Fibroblast of lung (primary cell): ENCODE measurements around the gene SNRPA. TPM values are rescaled to one million over a fixed set of nuclear protein-coding genes. Genes with fewer than 3 reads are reported as not detected.

Experiments used
- DNase-seq, 2 donors: peaks; one replicate each; pipeline versions ENCODE4 v3.0.0 to v3.0.0-alpha.2; 2010; ENCODE audit warnings: low read depth in 2 of 2
- H2AFZ ChIP-seq: 2 replicates; pipeline ENCODE4 v1.5.1; 2012; ENCODE audit warnings: low read length, control low read depth, inconsistent platforms
- H3K27ac ChIP-seq: 2 replicates; pipeline ENCODE4 v1.5.1; 2011; ENCODE audit warnings: low read length, control low read depth; ENCODE audit not compliant: insufficient read depth
- H3K27me3 ChIP-seq: 2 replicates; pipeline ENCODE4 v1.5.1; 2011; ENCODE audit warnings: mild to moderate bottlenecking, low read length; ENCODE audit not compliant: control insufficient read depth, insufficient read depth
- H3K36me3 ChIP-seq: 2 replicates; pipeline ENCODE4 v1.5.1; 2011; ENCODE audit warnings: low read length; ENCODE audit not compliant: control insufficient read depth, insufficient read depth
- H3K4me1 ChIP-seq: 2 replicates; pipeline ENCODE4 v1.5.1; 2011; ENCODE audit warnings: low read length; ENCODE audit not compliant: control insufficient read depth, insufficient read depth; ENCODE audit errors: extremely low read depth
- H3K4me2 ChIP-seq: 2 replicates; pipeline ENCODE4 v1.5.1; 2011; ENCODE audit warnings: low read length, control low read depth; ENCODE audit not compliant: insufficient read depth; ENCODE audit errors: extremely low read depth
- H3K4me3 ChIP-seq, 4 experiments: fragments of 200-600 bp in 1 of 4; sonication (generic) in 1 of 4; replicated peaks in 1 of 4; 2 replicates each; pipeline ENCODE4 v1.5.1; 2011 to 2016; ENCODE audit warnings: low read length in 4 of 4, low read depth in 3 of 4, mild to moderate bottlenecking in 3 of 4, control low read depth in 2 of 4, inconsistent platforms in 1 of 4, mixed read lengths in 1 of 4; ENCODE audit not compliant: insufficient read depth in 1 of 4; ENCODE audit errors: control extremely low read depth in 1 of 4
- H3K79me2 ChIP-seq: 2 replicates; pipeline ENCODE4 v1.5.1; 2012; ENCODE audit warnings: mild to moderate bottlenecking, low read length, inconsistent platforms; ENCODE audit not compliant: control insufficient read depth, insufficient read depth
- H3K9ac ChIP-seq: 2 replicates; pipeline ENCODE4 v1.5.1; 2011; ENCODE audit warnings: mild to moderate bottlenecking, low read length, control low read depth; ENCODE audit not compliant: insufficient read depth
- H3K9me3 ChIP-seq: 2 replicates; pipeline ENCODE4 v1.5.1; 2012; ENCODE audit warnings: low read depth, low read length; ENCODE audit not compliant: control insufficient read depth, insufficient read depth
- H4K20me1 ChIP-seq: 2 replicates; pipeline ENCODE4 v1.5.1; 2011; ENCODE audit warnings: low read length; ENCODE audit not compliant: control insufficient read depth, insufficient read depth; ENCODE audit errors: extremely low read depth
- EZH2 ChIP-seq: IDR thresholded peaks from 2 replicates; pipeline ENCODE4 v1.5.1; 2012; ENCODE audit warnings: low read length, control low read depth, mild to moderate bottlenecking; ENCODE audit errors: missing control alignments
- polyA plus RNA-seq, 2 donors: library from polyadenylated mRNA; depleted of rRNA in 1 of 2; stranded (reverse) in 1 of 2; unstranded in 1 of 2; fragments of >200 nt; gene quantifications; 2 replicates each; pipeline ENCODE4 v1.2.1, GENCODE V29; 2011 to 2012; ENCODE audit warnings: missing spikeins in 1 of 2
- total RNA-seq: library from RNA; depleted of rRNA; stranded (reverse); fragments of >200 nt; gene quantifications from 2 replicates; pipeline ENCODE4 v1.2.1, GENCODE V29; 2014
- TF ChIP-seq, protein P1 (sequence below), 2 donors: IDR thresholded peaks in 1 of 2; conservative IDR thresholded peaks in 1 of 2; 1 replicate in 1 of 2; 2 replicates in 1 of 2; pipeline ENCODE4 v1.5.1; 2011 to 2012; ENCODE audit warnings: low read length in 2 of 2, control low read depth in 1 of 2, inconsistent platforms in 1 of 2, low read depth in 1 of 2, mild to moderate bottlenecking in 1 of 2

The SNRPA gene
- total and polyA plus RNA-seq, 2 donors (not counting 1 experiment from before 2014, with no cell fraction given): 41.9 to 74.4 TPM

DNA sequence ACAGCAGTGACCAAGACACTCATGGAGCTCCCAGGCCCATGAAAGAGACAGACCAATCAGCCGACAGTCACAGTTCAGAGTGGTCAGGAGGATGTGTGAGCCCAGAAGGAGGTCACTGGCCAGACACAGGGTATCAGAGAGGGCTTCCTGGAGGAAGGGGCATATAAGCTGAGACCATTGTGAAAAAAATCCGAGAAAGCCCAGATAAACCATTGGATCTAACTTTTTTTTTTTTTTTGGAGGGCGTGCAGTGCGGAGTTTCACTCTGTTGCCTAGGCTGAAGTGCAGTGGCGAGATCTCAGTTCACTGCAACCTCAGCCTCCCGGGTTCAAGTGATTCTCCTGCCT, 29.9 kb upstream of the SNRPA start:
- Histone ChIP-seq H3K79me2 (peaks cover 56% of the 10 kb centered on the region), H3K36me3 (peaks cover under 1% of the 10 kb centered on the region), H3K4me1 (peaks cover 8% of the 10 kb centered on the region), H4K20me1 (no peaks in the 10 kb centered on the region), H2AFZ (no peak overlapping the region), H3K9me3 (no peaks in the 10 kb centered on the region), H3K9ac (no peak overlapping the region), H3K27me3 (no peaks in the 10 kb centered on the region), H3K4me2 (peak overlapping the region; percentile 49), H3K4me3 (peak overlapping the region in 3 of 4 experiments; percentile 26 to 94 (median 85)), H3K27ac (peak overlapping the region; percentile 43)
- DNase-seq: no peak
- TF ChIP-seq EZH2: no peak
- TF ChIP-seq, protein P1, sequence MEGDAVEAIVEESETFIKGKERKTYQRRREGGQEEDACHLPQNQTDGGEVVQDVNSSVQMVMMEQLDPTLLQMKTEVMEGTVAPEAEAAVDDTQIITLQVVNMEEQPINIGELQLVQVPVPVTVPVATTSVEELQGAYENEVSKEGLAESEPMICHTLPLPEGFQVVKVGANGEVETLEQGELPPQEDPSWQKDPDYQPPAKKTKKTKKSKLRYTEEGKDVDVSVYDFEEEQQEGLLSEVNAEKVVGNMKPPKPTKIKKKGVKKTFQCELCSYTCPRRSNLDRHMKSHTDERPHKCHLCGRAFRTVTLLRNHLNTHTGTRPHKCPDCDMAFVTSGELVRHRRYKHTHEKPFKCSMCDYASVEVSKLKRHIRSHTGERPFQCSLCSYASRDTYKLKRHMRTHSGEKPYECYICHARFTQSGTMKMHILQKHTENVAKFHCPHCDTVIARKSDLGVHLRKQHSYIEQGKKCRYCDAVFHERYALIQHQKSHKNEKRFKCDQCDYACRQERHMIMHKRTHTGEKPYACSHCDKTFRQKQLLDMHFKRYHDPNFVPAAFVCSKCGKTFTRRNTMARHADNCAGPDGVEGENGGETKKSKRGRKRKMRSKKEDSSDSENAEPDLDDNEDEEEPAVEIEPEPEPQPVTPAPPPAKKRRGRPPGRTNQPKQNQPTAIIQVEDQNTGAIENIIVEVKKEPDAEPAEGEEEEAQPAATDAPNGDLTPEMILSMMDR (conservative IDR thresholded peaks at IDR 0.05 in 1 of 2, IDR thresholded peaks at IDR 0.05 in 1 of 2; ENCODE audit: low read depth in 1 of 2, low read length in 2 of 2): no peak

DNA sequence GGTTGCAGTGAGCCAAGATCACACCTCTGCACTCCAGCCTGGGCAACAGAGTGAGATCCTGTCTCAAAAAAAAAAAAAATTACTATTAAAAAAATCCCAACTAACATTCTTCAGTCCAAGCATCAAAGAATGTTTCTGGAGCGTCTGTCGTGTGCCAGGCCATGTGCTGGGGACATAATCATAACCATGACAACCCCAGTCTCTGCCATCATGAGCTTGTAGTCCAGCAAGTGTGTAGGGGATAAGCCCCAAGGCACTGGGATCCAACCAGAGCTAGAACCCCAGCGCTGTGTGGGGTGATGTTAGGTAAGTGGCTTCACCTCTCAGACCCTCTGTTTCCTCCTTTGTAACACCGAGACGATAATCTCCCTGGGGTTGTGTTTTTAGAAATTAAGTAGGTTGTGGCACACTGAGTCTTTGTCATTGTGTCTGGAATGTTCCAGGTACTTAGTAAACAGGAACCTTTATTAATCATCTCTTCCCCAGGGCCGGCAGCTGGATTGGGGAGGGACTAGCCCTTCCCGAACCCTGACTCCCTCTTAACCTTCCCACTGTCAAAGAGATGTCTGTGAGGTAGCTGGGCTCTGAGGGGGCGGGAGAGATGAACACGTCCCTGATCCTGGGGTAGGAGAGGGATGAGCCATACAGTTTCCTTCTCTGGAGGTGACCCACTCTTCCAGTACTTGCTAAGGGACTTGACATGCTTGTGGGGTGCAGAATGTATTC, 28.9 kb upstream of the SNRPA start:
- H3K27ac ChIP-seq: no peak overlapping the region
- H3K4me2 ChIP-seq: no peak overlapping the region
- H2AFZ ChIP-seq: no peak overlapping the region
- H3K4me3 ChIP-seq: peak overlapping the region in 1 of 4 experiments; percentile 33
- H3K9ac ChIP-seq: no peak overlapping the region
- peaks cover 8% of the 10 kb centered on the region for H3K4me1 ChIP-seq
- H3K36me3 ChIP-seq: peaks cover 6% of the 10 kb centered on the region
- peaks cover 56% of the 10 kb centered on the region for H3K79me2 ChIP-seq
- no peaks in the 10 kb centered on the region for H3K27me3 ChIP-seq
- no peaks in the 10 kb centered on the region for H3K9me3 ChIP-seq
- peak in 1 of 2 donors; percentile 34 for DNase-seq
- no peaks in the 10 kb centered on the region for H4K20me1 ChIP-seq
- TF ChIP-seq, protein P1 (conservative IDR thresholded peaks at IDR 0.05 in 1 of 2, IDR thresholded peaks at IDR 0.05 in 1 of 2; ENCODE audit: low read depth in 1 of 2, low read length in 2 of 2): no peak
- TF ChIP-seq EZH2: no peak

DNA sequence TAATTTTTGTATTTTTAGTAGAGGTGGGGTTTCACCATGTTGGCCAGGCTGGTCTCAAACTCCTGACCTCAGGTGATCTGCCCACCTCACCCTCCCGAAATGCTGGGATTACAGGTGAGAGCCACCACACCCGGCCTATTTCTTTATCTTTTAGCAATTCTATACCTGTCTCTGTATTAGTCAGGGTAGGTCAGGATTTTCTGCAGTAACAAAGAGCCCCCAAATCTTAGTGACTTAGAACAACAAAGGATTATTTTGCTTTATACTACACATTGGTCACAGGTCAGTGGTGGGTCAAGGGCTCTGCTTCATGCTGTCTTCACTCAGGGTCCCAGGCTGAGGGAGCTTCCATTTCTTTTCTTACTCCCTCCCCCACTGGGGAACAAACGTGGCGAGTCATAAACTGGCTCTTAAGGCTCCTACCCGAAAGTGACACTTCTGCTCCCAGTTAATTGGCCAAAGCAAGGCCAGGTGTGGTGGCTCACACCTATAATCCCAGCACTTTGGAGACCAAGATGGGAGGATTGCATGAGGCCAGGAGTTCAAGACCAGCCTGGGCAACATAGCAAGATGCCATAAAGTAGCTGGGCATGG, 27.2 kb upstream of the SNRPA start:
- TF ChIP-seq EZH2: no peak
- TF ChIP-seq, protein P1 (conservative IDR thresholded peaks at IDR 0.05 in 1 of 2, IDR thresholded peaks at IDR 0.05 in 1 of 2; ENCODE audit: low read depth in 1 of 2, low read length in 2 of 2): no peak
- H3K4me1 ChIP-seq: peaks cover 8% of the 10 kb centered on the region
- no peak for DNase-seq
- H4K20me1 ChIP-seq: no peaks in the 10 kb centered on the region
- H3K27me3 ChIP-seq: no peaks in the 10 kb centered on the region
- H3K36me3 ChIP-seq: peaks cover 9% of the 10 kb centered on the region
- no peak overlapping the region for H3K4me2 ChIP-seq
- H3K9me3 ChIP-seq: no peaks in the 10 kb centered on the region
- H2AFZ ChIP-seq: no peak overlapping the region
- H3K27ac ChIP-seq: no peak overlapping the region
- H3K4me3 ChIP-seq: no peak overlapping the region
- H3K79me2 ChIP-seq: peaks cover 40% of the 10 kb centered on the region
- H3K9ac ChIP-seq: no peak overlapping the region
